GM18861 (cell line): ENCODE results near the gene FICD.
A peak's percentile ranks its signal among the peaks of the same experiment; 100 is the strongest.

Experiments used
- ATAC-seq: cut with Tn5 transposase; IDR thresholded peaks from one replicate; pipeline ENCODE4 v1.9.1; 2021; ENCODE audit not compliant: unreplicated experiment

Gene FICD

DNA sequence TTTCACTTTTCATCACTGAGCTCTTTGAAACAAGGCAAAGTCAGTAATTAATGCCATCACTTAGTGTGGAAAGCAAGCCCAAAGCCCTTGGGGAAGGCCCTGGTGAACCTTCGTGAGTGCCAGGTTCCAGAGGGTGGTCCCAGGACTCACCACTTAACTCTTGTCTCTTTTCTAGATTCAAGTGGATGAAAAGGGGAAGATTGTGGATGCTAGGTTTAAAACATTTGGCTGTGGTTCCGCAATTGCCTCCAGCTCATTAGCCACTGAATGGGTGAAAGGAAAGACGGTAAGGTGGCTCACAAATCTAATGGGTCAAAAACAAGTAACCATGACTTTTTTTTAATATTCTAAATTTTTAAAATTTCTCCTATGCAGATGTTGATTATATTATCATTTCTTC, 50.1 kb downstream of the FICD start:
- ATAC-seq: no peak

DNA sequence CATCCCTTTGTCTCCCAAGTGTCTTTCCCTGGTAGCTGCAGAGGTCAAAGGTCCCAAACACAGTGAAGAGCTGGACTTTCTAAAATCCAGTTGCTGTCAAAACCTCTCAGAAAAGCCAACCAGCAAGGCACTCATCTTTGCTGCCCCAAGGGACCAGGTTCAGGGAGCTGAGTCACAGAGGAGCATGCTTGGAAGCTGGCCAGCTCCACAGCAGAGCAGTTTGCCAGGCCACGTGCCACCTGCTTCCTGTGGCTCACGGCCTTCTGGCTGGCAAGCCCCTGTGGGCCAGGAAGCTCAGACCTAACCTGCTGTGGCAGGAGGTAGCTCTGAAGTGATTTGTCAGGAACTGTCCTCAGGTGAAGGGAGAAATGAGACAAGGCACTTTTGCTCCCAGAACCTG, 50.9 kb downstream of the FICD start:
- no peak for ATAC-seq

DNA sequence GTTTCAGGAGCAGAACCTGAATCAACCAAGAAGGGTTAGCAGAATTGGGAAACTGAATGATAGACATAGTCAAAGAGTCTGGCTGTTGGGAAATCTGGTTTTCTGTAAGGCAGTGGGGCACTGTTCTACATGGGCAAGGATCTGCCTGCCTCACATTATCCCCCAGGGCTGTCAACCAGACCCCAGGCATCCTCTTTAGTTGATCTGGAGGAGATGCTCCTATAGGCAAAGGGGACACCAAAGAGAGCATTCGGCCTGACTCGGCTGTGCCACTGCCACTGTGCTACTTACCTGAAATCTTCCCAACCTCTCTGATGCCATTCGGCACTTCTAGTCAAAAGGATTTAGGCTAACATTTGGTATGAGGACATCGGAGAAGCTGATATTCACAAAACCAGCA, 51.4 kb downstream of the FICD start:
- ATAC-seq: no peak

- no peak for ATAC-seq
These were observed 52.6 kb downstream of the FICD start for GRCh38 chr12:108567406-108568337.

DNA sequence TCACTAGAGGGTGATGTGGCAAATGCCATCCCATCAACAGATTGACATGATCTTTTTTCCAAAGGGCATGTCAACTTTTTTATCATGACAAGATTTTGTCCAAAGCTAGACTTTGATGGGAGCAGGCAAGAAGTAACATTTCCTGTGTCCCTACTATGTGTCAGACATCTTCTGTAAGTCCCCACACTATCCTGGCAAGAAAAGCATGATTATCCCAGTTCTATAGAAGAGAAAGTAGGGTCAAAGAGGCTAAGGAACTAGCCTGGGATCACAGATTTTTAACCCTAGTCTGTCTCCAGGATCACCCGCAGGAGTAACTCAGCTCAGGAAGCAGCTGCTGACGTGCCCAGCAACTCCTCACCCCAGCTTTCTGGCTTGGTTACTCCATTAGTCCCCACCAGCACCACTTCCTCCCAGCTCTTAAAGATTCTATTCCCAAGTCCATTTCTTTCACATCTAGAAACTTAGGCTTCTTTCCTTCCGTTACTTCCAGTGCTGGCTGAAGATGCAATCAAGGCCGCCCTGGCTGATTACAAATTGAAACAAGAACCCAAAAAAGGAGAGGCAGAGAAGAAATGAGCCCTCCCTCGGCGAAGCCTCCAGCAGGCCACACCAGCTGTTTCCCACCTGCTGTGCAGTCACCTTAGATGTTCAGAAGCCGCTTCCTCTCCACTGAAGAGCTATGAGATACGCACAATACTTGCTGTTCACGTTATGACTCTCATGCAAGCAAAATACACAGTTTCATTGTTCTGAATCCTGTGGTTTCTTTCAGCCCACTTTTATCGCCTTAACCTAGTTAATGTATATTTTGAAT, 53.5 kb downstream of the FICD start:
- ATAC-seq: peak; percentile 68
